ENCODE data around the gene HOXB2.

HOXB2 gene

DNA sequence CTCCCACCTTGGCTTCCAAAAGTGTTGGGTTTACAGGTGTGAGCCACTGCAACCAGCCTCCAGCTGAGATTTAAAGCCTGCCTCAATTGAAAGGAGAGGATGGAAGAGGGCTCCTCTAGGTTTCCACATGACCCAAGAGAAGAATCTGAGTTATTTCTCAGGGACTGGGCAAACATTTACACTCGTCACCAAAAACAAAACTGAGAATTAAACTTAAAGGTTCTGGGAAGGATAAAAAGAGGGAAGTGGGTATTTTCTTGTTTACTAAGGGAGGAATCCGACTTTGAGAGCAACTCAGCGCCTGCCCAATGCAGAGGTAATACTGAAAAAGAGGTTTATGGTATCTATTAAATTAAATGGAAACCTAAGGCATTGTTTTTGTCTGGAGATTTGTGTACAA, 27.4 kb downstream of the HOXB2 start:
- Histone ChIP-seq H4K20me1 (ENCODE audit: low read depth, low read length) (no peaks in the 10 kb centered on the region), H2AFZ (ENCODE audit: low read depth, low read length, severe bottlenecking) (no peak overlapping the region), H3K36me3 (ENCODE audit: low read length) (no peaks in the 10 kb centered on the region), H3K27me3 (ENCODE audit: low read length) (no peaks in the 10 kb centered on the region), H3K27ac (ENCODE audit: low read depth, low read length) (no peak overlapping the region), H3K9ac (ENCODE audit: low read length) (no peak overlapping the region), H3K79me2 (ENCODE audit: insufficient read depth, low read length) (no peaks in the 10 kb centered on the region), H3K9me3 (ENCODE audit: insufficient read depth, low read length) (no peaks in the 10 kb centered on the region), H3K9me2 (replicated peaks; ENCODE audit: insufficient read depth, low read length) (no peaks in the 10 kb centered on the region), H3K4me3 (ENCODE audit: insufficient read depth, low read length, poor library complexity, severe bottlenecking) (no peak overlapping the region), H3F3A (ENCODE audit: insufficient read depth) (no peaks in the 10 kb centered on the region), H3K4me2 (ENCODE audit: low read depth, low read length, poor library complexity, severe bottlenecking) (no peak overlapping the region)
- no peak for TF ChIP-seq EZH2phosphoT487 (conservative IDR thresholded peaks at IDR 0.05; ENCODE audit: low read length)
- TF ChIP-seq, protein P1, sequence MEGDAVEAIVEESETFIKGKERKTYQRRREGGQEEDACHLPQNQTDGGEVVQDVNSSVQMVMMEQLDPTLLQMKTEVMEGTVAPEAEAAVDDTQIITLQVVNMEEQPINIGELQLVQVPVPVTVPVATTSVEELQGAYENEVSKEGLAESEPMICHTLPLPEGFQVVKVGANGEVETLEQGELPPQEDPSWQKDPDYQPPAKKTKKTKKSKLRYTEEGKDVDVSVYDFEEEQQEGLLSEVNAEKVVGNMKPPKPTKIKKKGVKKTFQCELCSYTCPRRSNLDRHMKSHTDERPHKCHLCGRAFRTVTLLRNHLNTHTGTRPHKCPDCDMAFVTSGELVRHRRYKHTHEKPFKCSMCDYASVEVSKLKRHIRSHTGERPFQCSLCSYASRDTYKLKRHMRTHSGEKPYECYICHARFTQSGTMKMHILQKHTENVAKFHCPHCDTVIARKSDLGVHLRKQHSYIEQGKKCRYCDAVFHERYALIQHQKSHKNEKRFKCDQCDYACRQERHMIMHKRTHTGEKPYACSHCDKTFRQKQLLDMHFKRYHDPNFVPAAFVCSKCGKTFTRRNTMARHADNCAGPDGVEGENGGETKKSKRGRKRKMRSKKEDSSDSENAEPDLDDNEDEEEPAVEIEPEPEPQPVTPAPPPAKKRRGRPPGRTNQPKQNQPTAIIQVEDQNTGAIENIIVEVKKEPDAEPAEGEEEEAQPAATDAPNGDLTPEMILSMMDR (IDR thresholded peaks at IDR 0.05; ENCODE audit: insufficient read depth, low read length, poor library complexity, severe bottlenecking): no peak

DNA sequence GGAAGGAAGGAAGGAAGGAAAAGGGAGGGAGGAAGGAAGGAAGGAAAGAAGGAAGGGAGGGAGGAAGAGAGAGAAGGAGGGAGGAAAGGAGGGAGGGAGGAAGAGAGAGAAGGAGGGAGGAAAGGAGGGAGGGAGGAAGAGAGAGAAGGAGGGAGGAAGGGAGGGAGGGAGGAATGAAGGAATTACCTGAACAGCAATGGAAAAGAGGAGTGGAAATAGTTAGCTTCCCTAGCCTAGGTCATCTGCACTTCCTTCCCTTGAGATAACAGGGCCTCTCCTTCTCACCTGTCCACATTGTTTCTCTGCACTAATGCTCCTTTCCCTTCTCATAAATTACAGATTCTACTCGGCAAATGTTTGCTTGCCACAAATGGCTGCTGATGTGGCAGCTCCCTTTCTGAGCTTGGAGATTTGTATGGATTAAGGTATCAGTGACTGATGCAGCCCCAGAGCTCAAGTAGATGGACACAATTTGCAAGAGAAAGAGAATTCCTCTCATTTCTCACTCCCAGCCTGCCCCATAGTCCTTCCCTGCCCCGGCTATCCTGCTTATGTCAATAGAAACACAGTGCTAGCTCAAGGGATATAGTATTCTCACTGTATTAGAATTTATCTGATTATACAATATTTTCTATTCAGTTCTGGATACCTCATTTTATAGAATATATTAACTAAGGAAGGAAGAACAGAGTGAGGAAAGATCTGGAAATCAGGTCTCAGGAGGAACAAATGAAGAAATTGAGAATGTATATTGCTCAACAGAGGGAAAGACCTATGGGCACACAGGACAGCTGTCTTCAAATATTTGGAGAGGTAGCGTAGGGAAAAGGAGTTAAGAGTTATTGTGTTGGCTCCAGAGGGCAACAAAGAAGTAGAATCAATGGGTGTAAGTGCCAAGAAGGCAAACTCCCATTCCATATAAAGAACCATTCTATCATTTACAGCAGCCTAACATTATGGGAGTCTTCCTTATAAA, 28.7 kb downstream of the HOXB2 start:
- H3F3A ChIP-seq (ENCODE audit: insufficient read depth): no peaks in the 10 kb centered on the region
- no peaks in the 10 kb centered on the region for H3K9me2 ChIP-seq (replicated peaks; ENCODE audit: insufficient read depth, low read length)
- H4K20me1 ChIP-seq (ENCODE audit: low read depth, low read length): no peaks in the 10 kb centered on the region
- no peaks in the 10 kb centered on the region for H3K9me3 ChIP-seq (ENCODE audit: insufficient read depth, low read length)
- no peak overlapping the region for H3K9ac ChIP-seq (ENCODE audit: low read length)
- no peak for TF ChIP-seq EZH2phosphoT487 (conservative IDR thresholded peaks at IDR 0.05; ENCODE audit: low read length)
- TF ChIP-seq, protein P1 (IDR thresholded peaks at IDR 0.05; ENCODE audit: insufficient read depth, low read length, poor library complexity, severe bottlenecking): no peak
- H3K4me2 ChIP-seq (ENCODE audit: low read depth, low read length, poor library complexity, severe bottlenecking): no peak overlapping the region
- no peak overlapping the region for H3K4me3 ChIP-seq (ENCODE audit: insufficient read depth, low read length, poor library complexity, severe bottlenecking)
- H3K27ac ChIP-seq (ENCODE audit: low read depth, low read length): no peak overlapping the region
- H3K27me3 ChIP-seq (ENCODE audit: low read length): no peaks in the 10 kb centered on the region
- H3K79me2 ChIP-seq (ENCODE audit: insufficient read depth, low read length): no peaks in the 10 kb centered on the region
- H2AFZ ChIP-seq (ENCODE audit: low read depth, low read length, severe bottlenecking): no peak overlapping the region
- H3K36me3 ChIP-seq (ENCODE audit: low read length): no peaks in the 10 kb centered on the region

DNA sequence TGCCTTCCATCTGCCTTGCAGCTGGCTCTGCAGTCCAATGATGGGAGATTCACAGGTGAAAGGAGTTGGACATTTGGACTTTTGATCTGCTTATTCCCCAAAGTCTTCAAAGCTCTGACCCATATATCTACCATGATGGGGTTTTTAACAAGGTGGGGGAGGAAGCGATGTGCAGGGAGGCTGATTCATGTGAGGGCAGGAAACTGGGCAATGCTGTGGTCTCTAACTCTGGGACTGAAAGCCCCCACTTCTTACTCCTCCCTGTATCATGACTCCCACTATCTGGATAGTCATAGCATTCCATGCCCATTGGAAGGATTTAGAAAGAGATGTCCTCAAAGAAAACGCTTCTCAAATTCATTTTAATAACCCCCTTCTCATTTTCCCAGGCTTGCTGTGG, 30.4 kb downstream of the HOXB2 start:
- Histone ChIP-seq H2AFZ (ENCODE audit: low read depth, low read length, severe bottlenecking) (no peak overlapping the region), H3K27ac (ENCODE audit: low read depth, low read length) (no peak overlapping the region), H3K4me3 (ENCODE audit: insufficient read depth, low read length, poor library complexity, severe bottlenecking) (no peak overlapping the region), H3F3A (ENCODE audit: insufficient read depth) (no peaks in the 10 kb centered on the region), H3K9me2 (replicated peaks; ENCODE audit: insufficient read depth, low read length) (no peaks in the 10 kb centered on the region), H3K27me3 (ENCODE audit: low read length) (no peaks in the 10 kb centered on the region), H3K4me2 (ENCODE audit: low read depth, low read length, poor library complexity, severe bottlenecking) (no peak overlapping the region), H3K9me3 (ENCODE audit: insufficient read depth, low read length) (no peaks in the 10 kb centered on the region), H3K79me2 (ENCODE audit: insufficient read depth, low read length) (no peaks in the 10 kb centered on the region), H3K36me3 (ENCODE audit: low read length) (no peaks in the 10 kb centered on the region), H4K20me1 (ENCODE audit: low read depth, low read length) (no peaks in the 10 kb centered on the region), H3K9ac (ENCODE audit: low read length) (no peak overlapping the region)
- TF ChIP-seq, protein P1 (IDR thresholded peaks at IDR 0.05; ENCODE audit: insufficient read depth, low read length, poor library complexity, severe bottlenecking): no peak
- TF ChIP-seq EZH2phosphoT487 (conservative IDR thresholded peaks at IDR 0.05; ENCODE audit: low read length): no peak

Measured in SU-DHL-6 (cell line).